GM20000 (cell line): ENCODE results near the gene CCDC196.

ENCODE experiments used
- DNase-seq: peaks from one replicate; pipeline ENCODE4 v3.0.0; 2012; ENCODE audit warnings: low spot score
- CTCF ChIP-seq: IDR thresholded peaks from 2 replicates; pipeline ENCODE4 v1.5.1; 2012; ENCODE audit warnings: mild to moderate bottlenecking, control low read depth; ENCODE audit errors: extremely low read depth, missing control alignments

The CCDC196 gene, protein sequence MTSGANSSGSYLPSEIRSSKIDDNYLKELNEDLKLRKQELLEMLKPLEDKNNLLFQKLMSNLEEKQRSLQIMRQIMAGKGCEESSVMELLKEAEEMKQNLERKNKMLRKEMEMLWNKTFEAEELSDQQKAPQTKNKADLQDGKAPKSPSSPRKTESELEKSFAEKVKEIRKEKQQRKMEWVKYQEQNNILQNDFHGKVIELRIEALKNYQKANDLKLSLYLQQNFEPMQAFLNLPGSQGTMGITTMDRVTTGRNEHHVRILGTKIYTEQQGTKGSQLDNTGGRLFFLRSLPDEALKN

DNA sequence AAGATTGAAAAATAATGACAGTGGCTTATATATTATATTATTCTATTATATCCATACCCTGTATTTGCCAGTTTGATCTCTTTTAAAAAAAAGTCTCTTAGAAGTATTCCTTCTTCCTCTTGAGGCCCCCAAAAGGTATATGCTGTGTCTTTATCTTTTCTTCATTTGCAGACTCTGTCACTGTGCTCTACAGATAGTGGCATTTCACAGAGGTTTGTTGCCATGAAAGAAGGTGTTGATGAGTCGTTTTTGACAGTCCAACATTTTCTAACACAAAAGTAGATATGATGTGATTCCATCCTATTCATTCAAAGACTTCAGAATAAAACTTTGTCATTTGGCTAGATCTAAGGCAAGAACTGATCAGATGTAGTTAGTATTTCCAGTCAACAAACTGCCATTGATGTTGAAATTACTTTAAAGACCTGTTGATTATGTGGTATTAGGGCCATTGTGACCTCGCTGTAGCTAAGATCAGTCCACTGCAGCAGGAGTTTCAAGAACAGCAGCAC lies at the start of gene CCDC196:
Gene CCDC196 (plus strand): TSS at position 462 of the 512 bp plus-strand sequence. CDS start 132 bp downstream, outside the sequence.
- no peak for TF ChIP-seq CTCF
- no peak for DNase-seq

- no peak for TF ChIP-seq CTCF
- DNase-seq: no peak
Measured at GRCh38 chr14:66440801-66441200, 45.4 kb upstream of the CCDC196 start.

DNA sequence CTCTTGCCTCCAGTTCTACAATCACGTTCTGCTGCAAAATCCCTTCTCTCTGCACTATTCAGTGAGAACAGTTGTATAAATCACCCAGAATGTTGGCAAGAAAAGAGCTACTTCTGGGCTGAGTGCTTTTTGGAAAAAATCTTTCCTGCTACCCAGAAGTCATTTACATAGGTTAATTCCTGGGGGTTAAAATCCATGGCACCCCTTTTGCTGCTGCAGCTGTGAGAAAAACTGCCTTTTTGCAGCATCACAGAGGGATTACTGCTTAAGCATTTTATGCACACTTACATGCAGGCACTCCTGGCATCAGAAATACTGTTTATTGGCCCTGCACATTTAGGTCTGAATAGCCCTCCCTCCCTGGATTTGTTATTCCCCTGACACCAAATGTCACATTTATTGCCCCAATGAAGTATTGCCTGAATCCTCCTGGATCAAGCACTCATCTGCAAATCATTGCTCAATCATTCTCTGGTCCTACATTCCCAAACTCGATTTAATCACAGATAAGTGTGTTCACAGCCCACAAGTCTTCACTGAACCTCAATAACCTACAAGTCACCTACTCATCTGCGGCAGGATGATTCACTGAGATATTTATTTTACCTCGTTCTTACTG lies 43.1 kb upstream of the CCDC196 start:
- no peak for TF ChIP-seq CTCF

GRCh38 chr14:66443785-66444184 lies 42.4 kb upstream of the CCDC196 start:
- TF ChIP-seq CTCF: no peak
- DNase-seq: no peak

More for the DNA sequence above, 43.1 kb upstream of the CCDC196 start:
- DNase-seq: no peak

- DNase-seq: no peak
- no peak for TF ChIP-seq CTCF
Measured at GRCh38 chr14:66444271-66444927, 41.8 kb upstream of the CCDC196 start.

GRCh38 chr14:66445936-66446335 lies 40.2 kb upstream of the CCDC196 start:
- no peak for TF ChIP-seq CTCF
- DNase-seq: no peak

GRCh38 chr14:66453469-66453868 lies 32.7 kb upstream of the CCDC196 start:
- no peak for TF ChIP-seq CTCF
- DNase-seq: no peak
